ENCODE measurements around the gene COL12A1. TPM values are rescaled to one million over a fixed set of nuclear protein-coding genes. Genes with fewer than 3 reads are reported as not detected.

COL12A1 gene
- total RNA-seq = 22.8 TPM

- no peak for FAIRE-seq
Observed at GRCh38 chr6:75205776-75206575, at the start of gene COL12A1. Gene COL12A1 (minus strand): TSS chr6:75206053. CDS start chr6:75202792, 3,261 bp downstream.

DNA sequence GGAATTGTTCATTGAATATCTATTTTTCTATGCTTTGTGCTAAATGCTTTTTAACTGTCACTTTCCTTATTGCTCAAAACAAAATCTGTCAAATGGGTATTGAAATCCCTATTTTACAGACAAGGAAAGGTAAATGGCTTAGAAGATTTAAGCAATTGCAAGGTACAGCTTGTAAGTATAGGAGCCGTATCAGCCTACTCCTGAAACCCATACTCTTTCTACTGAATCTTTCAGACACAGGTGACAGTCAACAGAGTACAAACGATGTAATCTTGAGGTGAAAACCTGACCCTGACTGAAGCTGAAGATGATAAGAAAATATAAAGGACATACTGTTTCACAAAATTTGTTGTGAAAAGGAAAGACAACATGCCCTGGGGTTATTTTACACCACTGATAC is 44.7 kb upstream of the COL12A1 start:
- no peak for FAIRE-seq

More at GRCh38 chr6:75205776-75206575, at the start of gene COL12A1:
- peak in 1 of 2 donors; percentile 32 for DNase-seq (ENCODE audit: low spot score in 2 of 2)

DNA sequence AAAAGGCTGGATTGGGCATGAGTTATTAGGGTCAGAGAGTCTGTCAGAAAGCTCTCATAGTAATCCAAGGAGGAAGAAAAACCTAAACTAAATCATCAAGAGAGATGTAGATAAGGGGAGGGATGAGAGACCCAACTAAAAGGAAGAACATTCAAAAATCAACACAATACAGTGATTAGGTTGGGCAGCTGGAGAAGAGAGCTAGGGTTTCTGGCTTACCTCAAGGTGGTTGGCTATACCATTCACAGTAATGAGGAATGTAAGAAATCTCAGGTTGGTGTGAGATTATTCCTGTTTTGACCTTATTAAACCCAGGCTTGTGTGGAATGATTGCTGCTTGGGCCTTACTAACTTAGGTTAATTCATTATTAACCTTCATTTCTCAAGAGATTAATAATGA is 44.0 kb upstream of the COL12A1 start:
- FAIRE-seq (no peak), DNase-seq (ENCODE audit: low spot score in 2 of 2) (no peak)

More for the DNA sequence above, 44.7 kb upstream of the COL12A1 start:
- DNase-seq (ENCODE audit: low spot score in 2 of 2) = no peak

- no peak for DNase-seq (ENCODE audit: low spot score in 2 of 2)
- FAIRE-seq = no peak
Observed at GRCh38 chr6:75246386-75246785, 40.5 kb upstream of the COL12A1 start.

- DNase-seq (ENCODE audit: low spot score in 2 of 2) (no peak), FAIRE-seq (no peak)
Observed at GRCh38 chr6:75244063-75244584, 38.3 kb upstream of the COL12A1 start.

DNA sequence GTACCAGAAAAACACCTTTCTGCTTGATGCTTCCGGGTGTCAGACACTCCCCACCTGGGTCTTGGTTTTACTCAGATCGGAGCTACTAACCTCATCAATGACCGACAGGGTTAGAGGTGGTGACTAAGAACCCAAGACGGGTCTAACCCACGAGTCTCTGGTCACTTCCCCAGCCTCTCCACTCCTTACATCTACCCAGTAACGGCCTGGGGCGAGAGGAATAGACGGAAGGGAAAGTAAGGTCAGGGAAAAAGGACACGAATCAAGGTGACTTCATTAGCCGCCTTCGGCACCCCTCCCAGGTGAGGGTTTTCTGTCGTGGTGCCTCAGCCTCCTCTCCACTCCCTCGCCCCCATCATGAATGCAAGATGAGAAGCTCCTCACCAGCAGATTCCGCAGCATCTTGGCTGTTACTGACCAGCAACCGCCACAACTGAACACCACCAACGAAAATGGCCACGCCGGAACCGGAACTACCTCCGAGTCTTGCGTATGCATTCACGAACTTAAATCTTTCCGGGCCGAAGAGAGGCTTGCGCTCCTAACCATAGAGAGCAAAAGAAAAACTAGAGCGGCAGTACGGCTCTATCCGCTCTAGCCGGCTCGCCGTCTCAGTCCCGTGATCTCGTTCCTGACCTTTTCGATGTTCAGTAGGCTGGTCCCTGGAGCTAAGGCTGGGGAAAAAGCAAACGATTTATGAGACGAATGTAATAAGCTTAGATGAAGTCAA is 37.6 kb upstream of the COL12A1 start, which contains the start of gene COX7A2:
Gene COX7A2 (minus strand): TSS at position 469 of the 730 bp plus-strand sequence. CDS start 67 bp downstream, at position 402.
- FAIRE-seq (peak; percentile 42), DNase-seq (ENCODE audit: low spot score in 2 of 2) (peak; percentile 49 to 72)

DNA sequence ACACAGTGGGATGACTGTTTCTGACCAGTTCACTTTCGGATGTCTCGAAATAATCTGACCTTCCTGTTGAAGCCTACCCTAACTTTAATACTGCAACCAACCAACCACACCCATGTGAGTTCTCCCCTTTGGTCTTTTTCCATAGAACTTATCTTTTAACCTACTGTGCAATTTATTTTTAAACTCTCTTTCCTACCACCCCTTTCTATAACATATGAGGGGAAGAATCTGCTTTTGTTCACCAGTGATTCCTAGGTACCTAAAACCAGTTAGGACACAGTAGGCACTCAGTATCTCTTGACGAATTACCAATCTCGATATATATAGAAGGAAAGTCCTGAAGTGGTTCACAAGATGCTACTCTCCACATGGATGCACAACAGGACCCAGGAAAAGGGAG is 30.8 kb upstream of the COL12A1 start:
- no peak for FAIRE-seq
- no peak for DNase-seq (ENCODE audit: low spot score in 2 of 2)

DNA sequence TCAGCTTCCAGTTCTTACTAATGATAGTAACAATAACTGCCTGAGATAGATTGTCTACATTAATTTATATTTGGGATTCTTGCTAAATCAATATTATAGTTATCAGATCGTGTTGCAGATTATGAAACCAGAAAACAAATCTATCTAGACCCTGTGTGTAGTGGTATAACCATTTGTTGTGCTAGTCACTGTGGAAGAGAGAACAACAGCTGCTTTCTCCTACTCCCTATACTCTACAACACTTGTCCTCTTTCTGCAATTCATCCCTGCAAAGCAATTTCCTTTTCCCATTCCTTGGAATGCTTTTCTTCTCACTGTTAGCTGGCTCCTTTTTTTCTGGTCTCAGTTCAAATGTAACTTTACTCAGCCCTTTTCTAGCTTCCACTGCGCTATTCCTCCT is 29.4 kb upstream of the COL12A1 start:
- FAIRE-seq = no peak
- no peak for DNase-seq (ENCODE audit: low spot score in 2 of 2)

DNA sequence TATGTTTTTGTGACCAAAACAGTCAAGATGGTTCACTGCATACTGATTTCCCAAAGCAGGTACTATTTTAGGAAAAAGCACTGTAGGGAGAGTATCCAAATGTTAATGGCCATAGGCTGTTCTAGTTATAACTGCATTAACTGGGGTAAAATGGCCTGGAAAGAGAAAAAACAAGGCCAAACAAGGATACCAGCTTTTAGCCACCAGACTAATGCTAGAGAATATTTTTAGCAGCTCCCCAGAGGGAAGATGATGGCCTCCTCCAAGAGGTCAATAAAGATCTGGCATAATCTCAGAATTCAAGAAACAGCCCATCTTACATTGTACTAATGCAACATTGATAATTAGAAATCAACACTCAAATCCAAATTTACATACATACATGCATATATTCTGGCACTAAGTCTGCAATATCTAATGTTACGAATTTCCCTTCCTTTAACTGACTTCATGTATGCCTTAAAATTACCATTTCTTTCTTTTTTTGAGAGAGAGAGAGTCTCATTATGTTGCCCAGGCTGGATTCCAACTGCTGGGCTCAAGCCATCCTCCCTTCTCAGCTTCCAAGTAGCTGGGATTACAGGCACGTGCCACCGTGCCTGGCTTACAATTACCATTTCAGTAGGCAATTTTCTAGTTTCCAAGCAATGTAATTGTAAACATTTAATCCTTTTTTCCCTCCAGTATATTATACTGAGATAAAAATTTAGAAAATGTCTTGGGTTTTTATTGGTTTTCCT is 28.4 kb upstream of the COL12A1 start:
- no peak for FAIRE-seq
- no peak for DNase-seq (ENCODE audit: low spot score in 2 of 2)

- DNase-seq (ENCODE audit: low spot score in 2 of 2) = no peak
- no peak for FAIRE-seq
Observed at GRCh38 chr6:75233092-75233615, 27.3 kb upstream of the COL12A1 start.

- FAIRE-seq (no peak), DNase-seq (ENCODE audit: low spot score in 2 of 2) (peak in 1 of 2 donors; percentile 24)
Observed at GRCh38 chr6:75230484-75231325, 24.9 kb upstream of the COL12A1 start.

GRCh38 chr6:75224303-75224926 is 18.6 kb upstream of the COL12A1 start:
- FAIRE-seq = no peak
- no peak for DNase-seq (ENCODE audit: low spot score in 2 of 2)

DNA sequence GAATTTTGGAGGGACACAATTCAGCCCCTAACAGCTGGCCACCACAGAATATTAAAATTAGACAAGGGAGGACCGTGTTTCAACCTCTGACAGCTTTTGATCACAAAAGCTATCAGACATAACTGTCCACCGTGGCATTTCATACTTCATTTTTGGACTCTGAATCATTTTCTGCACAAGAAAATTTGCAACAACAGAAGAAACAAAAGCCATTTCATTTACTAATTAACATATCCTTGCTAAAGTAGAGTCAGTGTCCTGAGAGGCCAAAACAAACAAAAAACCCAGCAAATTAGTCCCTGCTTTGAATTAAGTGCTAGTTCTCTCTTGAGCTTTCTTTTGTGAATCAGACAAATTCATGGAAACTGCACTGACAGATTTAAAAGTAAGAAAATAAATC is 17.6 kb upstream of the COL12A1 start:
- no peak for FAIRE-seq
- no peak for DNase-seq (ENCODE audit: low spot score in 2 of 2)

- DNase-seq (ENCODE audit: low spot score in 2 of 2) = no peak
- FAIRE-seq = peak; percentile 26
Observed at GRCh38 chr6:75222261-75222660, 16.4 kb upstream of the COL12A1 start.

DNA sequence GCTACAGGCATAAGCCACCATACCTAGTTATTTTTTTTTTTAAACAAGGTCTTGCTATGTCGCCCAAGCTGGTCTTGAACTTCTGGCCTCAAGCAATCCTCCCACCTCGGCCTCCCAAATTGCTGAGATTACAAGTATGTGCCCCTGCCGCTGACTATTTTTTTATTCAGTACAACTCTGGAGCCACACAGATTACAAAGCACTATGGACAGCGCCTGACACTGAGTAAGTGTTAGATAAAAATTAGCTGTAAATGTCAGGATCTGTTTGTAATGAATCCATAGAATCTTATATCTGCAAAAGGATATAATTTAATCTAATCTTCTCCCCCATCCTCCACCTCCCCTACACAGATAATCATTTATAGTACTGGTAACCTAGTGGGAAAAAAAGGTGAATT is 15.3 kb upstream of the COL12A1 start:
- DNase-seq (ENCODE audit: low spot score in 2 of 2) (no peak), FAIRE-seq (no peak)

DNA sequence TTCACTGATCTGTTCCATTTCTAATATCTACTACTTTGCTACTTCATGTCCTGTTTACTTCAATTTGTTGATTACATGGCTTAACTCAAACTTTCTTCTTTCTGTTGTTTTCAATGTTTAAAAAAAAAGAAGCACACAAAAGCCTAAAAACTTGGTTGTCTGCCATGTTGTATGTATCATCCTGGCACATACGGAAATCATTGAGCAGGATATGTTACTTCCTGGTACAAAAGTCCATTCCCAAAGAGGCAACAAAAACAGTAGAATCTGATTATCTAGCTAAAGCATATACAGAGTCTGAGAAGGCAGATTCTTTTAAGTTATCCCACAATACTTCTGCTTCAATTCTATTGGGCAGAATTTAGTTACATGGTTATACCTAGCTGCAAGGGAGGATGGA is 14.5 kb upstream of the COL12A1 start:
- DNase-seq (ENCODE audit: low spot score in 2 of 2) = no peak
- FAIRE-seq = no peak

DNA sequence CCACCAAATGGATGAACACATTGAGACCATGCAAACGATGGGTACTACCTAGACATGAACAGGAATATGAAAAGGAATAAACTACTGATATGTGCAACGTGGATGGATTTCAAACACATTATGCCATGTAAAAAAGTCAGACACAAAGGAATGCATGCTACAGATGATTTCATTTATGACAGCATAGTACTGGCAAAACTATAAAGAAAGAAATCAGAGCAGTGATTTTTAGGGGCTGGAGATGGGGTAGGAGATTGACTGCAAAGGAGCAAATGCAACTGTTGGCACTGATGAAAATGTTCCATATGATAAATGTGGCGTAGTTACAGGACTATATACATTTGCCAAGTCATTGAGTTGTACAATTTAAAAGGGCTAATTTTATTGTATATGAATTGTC is 13.4 kb upstream of the COL12A1 start:
- FAIRE-seq = no peak
- DNase-seq (ENCODE audit: low spot score in 2 of 2) = no peak

GRCh38 chr6:75217193-75217592 is 11.3 kb upstream of the COL12A1 start:
- FAIRE-seq (no peak), DNase-seq (ENCODE audit: low spot score in 2 of 2) (no peak)

- DNase-seq (ENCODE audit: low spot score in 2 of 2) (no peak), FAIRE-seq (no peak)
Observed at GRCh38 chr6:75215291-75215690, 9.4 kb upstream of the COL12A1 start.
